ENCODE measurements around the gene AKT1S1.

The AKT1S1 gene

DNA sequence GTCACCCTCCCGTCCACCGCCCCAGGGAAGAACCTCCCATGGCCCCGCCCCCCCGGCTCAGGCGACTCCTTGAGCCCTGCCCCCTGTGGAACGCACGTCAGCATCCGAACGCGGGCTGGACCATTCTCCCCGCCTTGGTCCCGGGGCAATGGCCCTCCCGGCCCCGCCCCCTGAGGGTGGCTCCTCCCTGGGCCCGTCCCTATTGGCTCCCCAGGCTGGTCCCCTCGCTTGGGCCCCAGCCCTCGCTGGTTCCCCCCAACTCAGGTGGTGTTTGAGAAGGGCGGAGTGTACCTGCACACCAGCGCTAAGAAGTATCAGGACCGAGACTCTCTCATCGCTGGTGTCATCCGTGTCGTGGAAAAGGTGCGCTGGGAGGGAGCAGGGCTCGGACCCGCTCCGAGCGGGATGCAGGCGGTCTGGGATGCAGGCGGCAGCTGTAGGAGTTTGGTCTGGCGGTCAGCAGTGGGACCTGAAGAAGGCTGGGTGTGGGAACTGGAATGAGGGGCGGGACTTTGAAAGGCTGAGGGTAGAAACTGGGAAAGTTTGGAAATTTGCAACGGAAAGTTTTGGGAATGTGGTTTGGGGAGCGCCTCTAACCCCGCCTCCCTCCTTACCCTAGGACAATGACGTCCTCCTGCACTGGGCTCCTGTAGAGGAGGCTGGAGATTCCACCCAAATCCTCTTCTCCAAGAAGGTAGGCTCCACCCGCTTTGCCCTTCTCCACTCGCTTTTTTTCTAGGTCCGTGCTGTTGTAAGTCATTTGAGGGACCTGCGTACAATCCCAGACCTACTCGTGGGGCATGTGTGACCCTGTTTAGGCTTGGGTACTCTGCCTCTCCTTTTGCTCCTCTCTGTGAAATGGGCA, 956 bp upstream of the AKT1S1 start:
- Histone ChIP-seq H3K9ac (ENCODE audit: low read length) (peak overlapping the region; percentile 87), H4K5ac (ENCODE audit: low read length) (no peak overlapping the region), H3K36me3 (ENCODE audit: control insufficient read depth, insufficient read depth, low read length) (peaks cover under 1% of the 10 kb centered on the region), H2AK5ac (ENCODE audit: low read length) (peak overlapping the region; percentile 61), H3K4ac (ENCODE audit: low read depth, low read length) (no peak overlapping the region), H3K27ac (ENCODE audit: low read depth, low read length) (peak overlapping the region; percentile 84), H2BK120ac (ENCODE audit: low read depth, low read length) (no peak overlapping the region), H3K18ac (ENCODE audit: low read length) (peak overlapping the region; percentile 69), H2BK5ac (ENCODE audit: low read length) (peak overlapping the region; percentile 32), H2BK15ac (replicated peaks; ENCODE audit: low read depth) (no peak overlapping the region), H3K23ac (ENCODE audit: low read length) (no peak overlapping the region), H3K56ac (ENCODE audit: low read length) (peak overlapping the region; percentile 96), H3K4me3 (ENCODE audit: low read length) (peak overlapping the region; percentile 84), H3K4me2 (ENCODE audit: low read length) (peak overlapping the region; percentile 64), H4K8ac (ENCODE audit: low read depth, low read length) (no peak overlapping the region), H3K27me3 (ENCODE audit: insufficient read depth, low read length, poor library complexity) (no peaks in the 10 kb centered on the region), H3K79me1 (ENCODE audit: low read length) (peaks cover 18% of the 10 kb centered on the region), H3K4me1 (ENCODE audit: control insufficient read depth, low read depth, low read length) (peaks cover 4% of the 10 kb centered on the region), H3K79me2 (ENCODE audit: control insufficient read depth, insufficient read depth, low read length) (peaks cover 16% of the 10 kb centered on the region)
- DNase-seq, result peak; percentile 99
- no CpG with 5 or more reads among the region's 41 CpGs for WGBS (ENCODE audit: extremely low coverage, insufficient coverage, low lambda C conversion rate)

DNA sequence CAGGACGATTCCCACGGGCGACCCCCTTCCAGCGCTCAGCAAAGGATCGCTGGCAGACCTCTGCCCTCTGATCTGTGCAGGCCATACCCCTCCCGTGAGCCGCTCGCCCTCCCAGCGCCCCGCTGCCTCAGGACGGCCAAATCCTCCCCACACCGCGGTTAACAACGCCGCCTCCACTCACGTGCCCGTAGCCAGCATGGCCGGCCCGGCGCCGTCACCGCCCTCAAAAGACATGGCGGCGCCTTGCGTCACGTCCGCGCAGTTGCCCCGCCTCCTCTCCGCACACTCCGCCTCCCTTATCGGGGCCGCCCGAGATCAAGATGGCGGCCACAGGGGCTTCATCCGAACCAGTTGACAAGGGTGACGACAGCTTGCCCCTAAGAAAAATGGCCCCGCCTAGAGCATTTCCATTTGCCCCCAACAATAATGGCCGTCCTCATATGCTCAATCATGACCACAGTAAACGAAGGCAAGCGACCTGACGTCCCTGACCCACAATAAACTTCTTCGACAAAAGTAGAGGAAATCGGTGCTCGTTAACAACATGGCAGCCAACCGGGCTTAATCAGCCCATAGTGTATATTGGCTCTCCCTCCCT, 634 bp downstream of the AKT1S1 start:
- Histone ChIP-seq H3K27me3 (ENCODE audit: insufficient read depth, low read length, poor library complexity) (no peaks in the 10 kb centered on the region), H3K9ac (ENCODE audit: low read length) (peak overlapping the region; percentile 94), H3K4me1 (ENCODE audit: control insufficient read depth, low read depth, low read length) (peaks cover 4% of the 10 kb centered on the region), H3K4me2 (ENCODE audit: low read length) (peak overlapping the region; percentile 91), H2BK5ac (ENCODE audit: low read length) (peak overlapping the region; percentile 99), H3K36me3 (ENCODE audit: control insufficient read depth, insufficient read depth, low read length) (no peaks in the 10 kb centered on the region), H3K27ac (ENCODE audit: low read depth, low read length) (peak overlapping the region; percentile 86), H2BK15ac (replicated peaks; ENCODE audit: low read depth) (no peak overlapping the region), H4K8ac (ENCODE audit: low read depth, low read length) (no peak overlapping the region), H3K18ac (ENCODE audit: low read length) (peak overlapping the region; percentile 72), H3K79me1 (ENCODE audit: low read length) (peaks cover 18% of the 10 kb centered on the region), H3K56ac (ENCODE audit: low read length) (peak overlapping the region; percentile 100), H2BK120ac (ENCODE audit: low read depth, low read length) (peak overlapping the region; percentile 24), H3K4ac (ENCODE audit: low read depth, low read length) (peak overlapping the region; percentile 60), H2AK5ac (ENCODE audit: low read length) (no peak overlapping the region), H3K23ac (ENCODE audit: low read length) (peak overlapping the region; percentile 90), H4K5ac (ENCODE audit: low read length) (peak overlapping the region; percentile 97), H3K4me3 (ENCODE audit: low read length) (peak overlapping the region; percentile 73), H3K79me2 (ENCODE audit: control insufficient read depth, insufficient read depth, low read length) (peaks cover 16% of the 10 kb centered on the region)
- peak; percentile 99 for DNase-seq
- no CpG with 5 or more reads among the region's 46 CpGs for WGBS (ENCODE audit: extremely low coverage, insufficient coverage, low lambda C conversion rate)

DNA sequence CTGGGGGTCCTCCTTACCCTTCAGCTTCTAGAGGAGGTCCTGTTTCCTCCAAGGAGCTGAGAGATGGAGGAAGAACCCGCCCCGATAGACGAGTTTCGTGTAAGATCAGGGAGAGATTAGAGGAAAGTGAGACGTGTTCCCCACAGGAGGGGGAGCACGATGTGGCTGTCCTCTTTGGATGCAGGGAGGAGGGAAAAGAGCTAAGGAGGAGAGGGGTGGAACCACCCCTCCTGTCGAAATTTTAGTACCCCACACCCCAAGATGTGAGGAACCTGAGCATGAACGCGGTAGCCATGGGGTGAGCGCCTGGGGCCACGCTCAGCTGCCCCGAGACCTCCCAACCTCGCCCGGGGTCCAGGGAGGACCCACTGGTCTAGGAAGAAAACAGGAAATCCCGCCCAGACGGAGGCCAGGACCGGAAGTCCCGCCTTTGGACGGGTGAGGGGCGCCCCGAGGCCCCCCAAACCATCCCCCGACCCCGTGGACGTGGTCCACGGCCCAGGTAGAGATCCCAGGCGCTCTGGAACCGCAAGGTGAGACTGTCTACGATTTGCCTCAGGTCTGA, 1.2 kb downstream of the AKT1S1 start:
- Histone ChIP-seq H3K27me3 (ENCODE audit: insufficient read depth, low read length, poor library complexity) (no peaks in the 10 kb centered on the region), H3K4me1 (ENCODE audit: control insufficient read depth, low read depth, low read length) (peaks cover 4% of the 10 kb centered on the region), H3K4ac (ENCODE audit: low read depth, low read length) (peak overlapping the region; percentile 75), H3K18ac (ENCODE audit: low read length) (peak overlapping the region; percentile 72), H3K9ac (ENCODE audit: low read length) (peak overlapping the region; percentile 94), H2BK15ac (replicated peaks; ENCODE audit: low read depth) (no peak overlapping the region), H4K8ac (ENCODE audit: low read depth, low read length) (no peak overlapping the region), H3K56ac (ENCODE audit: low read length) (peak overlapping the region; percentile 100), H2BK5ac (ENCODE audit: low read length) (peak overlapping the region; percentile 67), H3K23ac (ENCODE audit: low read length) (peak overlapping the region; percentile 90), H3K4me3 (ENCODE audit: low read length) (peak overlapping the region; percentile 73), H3K27ac (ENCODE audit: low read depth, low read length) (peak overlapping the region; percentile 86), H3K4me2 (ENCODE audit: low read length) (peak overlapping the region; percentile 52), H3K36me3 (ENCODE audit: control insufficient read depth, insufficient read depth, low read length) (no peaks in the 10 kb centered on the region), H2BK120ac (ENCODE audit: low read depth, low read length) (peak overlapping the region; percentile 24), H2AK5ac (ENCODE audit: low read length) (peak overlapping the region; percentile 20), H4K5ac (ENCODE audit: low read length) (no peak overlapping the region), H3K79me2 (ENCODE audit: control insufficient read depth, insufficient read depth, low read length) (peaks cover 16% of the 10 kb centered on the region), H3K79me1 (ENCODE audit: low read length) (peaks cover 18% of the 10 kb centered on the region)
- peak; percentile 67 for DNase-seq
- WGBS (ENCODE audit: extremely low coverage, insufficient coverage, low lambda C conversion rate), result no CpG with 5 or more reads among the region's 28 CpGs

DNA sequence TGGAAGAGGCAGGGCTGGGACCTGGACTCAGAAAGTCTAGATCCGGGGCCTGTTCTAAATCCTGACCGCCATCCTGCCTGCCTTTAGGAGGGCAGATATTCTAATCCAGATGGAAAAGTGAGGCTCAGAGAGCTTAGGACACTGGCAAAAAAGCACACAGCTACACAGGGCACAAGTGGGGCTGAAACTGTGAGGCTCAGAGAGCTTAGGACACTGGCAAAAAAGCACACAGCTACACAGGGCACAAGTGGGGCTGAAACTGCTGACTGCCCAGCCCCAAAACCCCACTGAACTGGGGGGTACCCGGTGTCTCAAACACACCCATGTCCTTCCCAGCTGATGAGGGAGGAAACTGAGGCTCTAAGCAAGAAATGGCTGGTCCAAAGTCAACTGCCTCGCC, 2.0 kb downstream of the AKT1S1 start:
- Histone ChIP-seq H3K79me1 (ENCODE audit: low read length) (peaks cover 15% of the 10 kb centered on the region), H3K56ac (ENCODE audit: low read length) (peak overlapping the region; percentile 100), H2BK120ac (ENCODE audit: low read depth, low read length) (no peak overlapping the region), H4K5ac (ENCODE audit: low read length) (no peak overlapping the region), H2BK15ac (replicated peaks; ENCODE audit: low read depth) (no peak overlapping the region), H3K23ac (ENCODE audit: low read length) (no peak overlapping the region), H3K36me3 (ENCODE audit: control insufficient read depth, insufficient read depth, low read length) (no peaks in the 10 kb centered on the region), H3K79me2 (ENCODE audit: control insufficient read depth, insufficient read depth, low read length) (peaks cover 16% of the 10 kb centered on the region), H3K9ac (ENCODE audit: low read length) (peak overlapping the region; percentile 94), H3K4me3 (ENCODE audit: low read length) (no peak overlapping the region), H3K18ac (ENCODE audit: low read length) (no peak overlapping the region), H4K8ac (ENCODE audit: low read depth, low read length) (no peak overlapping the region), H3K4ac (ENCODE audit: low read depth, low read length) (no peak overlapping the region), H2AK5ac (ENCODE audit: low read length) (no peak overlapping the region), H3K4me1 (ENCODE audit: control insufficient read depth, low read depth, low read length) (peaks cover 4% of the 10 kb centered on the region), H3K4me2 (ENCODE audit: low read length) (peak overlapping the region; percentile 52), H3K27ac (ENCODE audit: low read depth, low read length) (no peak overlapping the region), H2BK5ac (ENCODE audit: low read length) (no peak overlapping the region), H3K27me3 (ENCODE audit: insufficient read depth, low read length, poor library complexity) (no peaks in the 10 kb centered on the region)
- no CpG with 5 or more reads among the region's 4 CpGs for WGBS (ENCODE audit: extremely low coverage, insufficient coverage, low lambda C conversion rate)
- DNase-seq, result no peak

DNA sequence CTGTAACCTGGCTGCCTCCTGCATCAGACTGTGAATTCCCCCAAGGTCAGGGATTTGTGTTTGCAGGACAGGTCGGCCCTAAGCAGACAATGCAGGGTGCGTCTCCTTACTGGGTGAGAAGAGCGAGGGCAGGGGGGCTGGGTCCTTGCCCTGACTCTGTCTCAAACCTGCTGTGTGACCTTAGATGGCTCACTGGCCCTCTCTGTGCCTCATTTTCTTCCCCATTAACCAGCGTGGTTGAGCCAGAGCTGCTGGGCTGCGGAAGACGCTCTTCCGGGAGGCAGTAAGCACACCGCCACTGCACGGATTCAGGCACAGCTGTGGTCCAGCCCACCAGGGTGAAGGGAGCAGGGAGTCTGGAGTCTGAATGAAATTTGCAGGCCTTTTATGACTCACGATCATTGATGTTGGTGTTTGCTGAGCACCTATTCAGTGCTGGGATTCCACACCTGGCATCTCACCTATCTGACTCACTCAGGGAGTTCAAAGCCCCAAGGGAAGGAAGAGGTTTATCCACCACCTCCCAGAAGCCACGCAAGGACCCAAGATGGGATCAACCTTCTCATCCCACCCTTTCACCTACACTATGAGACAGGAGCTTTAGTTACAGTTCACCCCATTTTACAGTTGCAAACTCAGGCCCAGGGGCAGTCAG, 2.5 kb downstream of the AKT1S1 start:
- Histone ChIP-seq H4K5ac (ENCODE audit: low read length) (no peak overlapping the region), H2BK120ac (ENCODE audit: low read depth, low read length) (no peak overlapping the region), H2BK5ac (ENCODE audit: low read length) (no peak overlapping the region), H3K79me1 (ENCODE audit: low read length) (peaks cover 15% of the 10 kb centered on the region), H3K36me3 (ENCODE audit: control insufficient read depth, insufficient read depth, low read length) (no peaks in the 10 kb centered on the region), H2AK5ac (ENCODE audit: low read length) (no peak overlapping the region), H3K23ac (ENCODE audit: low read length) (no peak overlapping the region), H2BK15ac (replicated peaks; ENCODE audit: low read depth) (no peak overlapping the region), H3K27ac (ENCODE audit: low read depth, low read length) (no peak overlapping the region), H3K27me3 (ENCODE audit: insufficient read depth, low read length, poor library complexity) (no peaks in the 10 kb centered on the region), H4K8ac (ENCODE audit: low read depth, low read length) (no peak overlapping the region), H3K4me2 (ENCODE audit: low read length) (no peak overlapping the region), H3K9ac (ENCODE audit: low read length) (no peak overlapping the region), H3K79me2 (ENCODE audit: control insufficient read depth, insufficient read depth, low read length) (peaks cover 16% of the 10 kb centered on the region), H3K4me1 (ENCODE audit: control insufficient read depth, low read depth, low read length) (peaks cover 5% of the 10 kb centered on the region), H3K4ac (ENCODE audit: low read depth, low read length) (no peak overlapping the region), H3K4me3 (ENCODE audit: low read length) (no peak overlapping the region), H3K56ac (ENCODE audit: low read length) (no peak overlapping the region), H3K18ac (ENCODE audit: low read length) (no peak overlapping the region)
- DNase-seq, result no peak
- WGBS (ENCODE audit: extremely low coverage, insufficient coverage, low lambda C conversion rate), result no CpG with 5 or more reads among the region's 11 CpGs
